K562 (cell line): ENCODE results near the gene ZBTB22. TPM values are rescaled to one million over a fixed set of nuclear protein-coding genes. Genes with fewer than 3 reads are reported as not detected.
"Not testable (repeated sequence)": the region's sequence is repeated elsewhere in the genome, so short reads cannot be mapped to it uniquely, and the experiment has no call there.

Experiments
- ARID1B ChIP-seq: fragments of 450-650 bp; IDR thresholded peaks from 2 replicates; pipeline ENCODE4 v1.6.1; 2016; ENCODE audit warnings: antibody characterized with exemption, mild to moderate bottlenecking, inconsistent platforms
- DPF2 ChIP-seq: fragments of 450-650 bp; IDR thresholded peaks from 2 replicates; pipeline ENCODE4 v1.6.1; 2016
- ID3 ChIP-seq, 2 experiments: fragments of 250-450 bp in 1 of 2; fragments of 450-650 bp in 1 of 2; sonication (Bioruptor Pico) in 1 of 2; IDR thresholded peaks; 2 replicates each; pipeline versions ENCODE4 v1.6.1 to v1.8.0; 2016 to 2021; ENCODE audit warnings: mild to moderate bottlenecking in 2 of 2, moderate library complexity in 2 of 2, missing compliant biosample characterization in 1 of 2, missing genetic modification characterization in 1 of 2
- MGA ChIP-seq: fragments of 450-650 bp; IDR thresholded peaks from 2 replicates; pipeline ENCODE4 v1.6.1; 2016; ENCODE audit warnings: mild to moderate bottlenecking, moderate library complexity
- POLR2B ChIP-seq: fragments of 450-650 bp; IDR thresholded peaks from 2 replicates; pipeline ENCODE4 v1.6.1; 2018; ENCODE audit warnings: low read depth; ENCODE audit not compliant: partially characterized antibody
- THRB ChIP-seq: fragments of 450-650 bp; formaldehyde crosslinking; conservative IDR thresholded peaks from 2 replicates; pipeline ENCODE4 v1.4.0; 2022; ENCODE audit warnings: mild to moderate bottlenecking, missing genetic modification characterization
- ZBTB2 ChIP-seq: fragments of 450-650 bp; IDR thresholded peaks from 2 replicates; pipeline ENCODE4 v1.6.1; 2016; ENCODE audit warnings: antibody characterized with exemption
- polyA plus RNA-seq, 8 experiments: library from polyadenylated mRNA; depleted of rRNA in 4 of 8; stranded (reverse) in 5 of 8; unstranded in 3 of 8; fragments of >200 nt; fragmentation: Nextera tagmentation in 2 of 8; fragmentation: Illumina TruSeq in 1 of 8; extraction: Ambion mirVana in 2 of 8; extraction: Trizol in 1 of 8; gene quantifications; 2 replicates each; pipeline versions ENCODE4 v1.2.1 to v1.2.3, GENCODE V29; 2011 to 2014; ENCODE audit warnings: inconsistent platforms in 1 of 8, missing spikeins in 1 of 8
- total RNA-seq, 7 experiments: library from RNA; depleted of rRNA in 6 of 7; stranded (reverse); fragments of >200 nt in 6 of 7; fragmentation: Illumina TruSeq in 2 of 7; extraction: Trizol in 2 of 7; gene quantifications; 2 replicates each; pipeline versions ENCODE4 v1.2.1 to v1.2.3, GENCODE V29; 2011 to 2021; ENCODE audit warnings: low replicate concordance in 1 of 7

ZBTB22 gene
- total and polyA plus RNA-seq, 9 of the 15 experiments (the other 6 are each of a cell fraction or from before 2014, with no cell fraction given): 0.21 to 11.9 (median 7.1) TPM

GRCh38 chr6:33364475-33365205 is 47.1 kb upstream of the ZBTB22 start (continued):
- TF ChIP-seq THRB (CRISPR knock-in tag) (0 out of 2 replicates have a peak, but pooled peaks have one; percentile 26), ID3 (tag; IDR thresholded peaks at IDR 0.05) (0 out of 2 replicates have a peak, but pooled peaks have one; percentile 55), ARID1B (peak; percentile 36; the same call in 1 of the 2 replicates), MGA (peak; percentile 60), POLR2B (peak; percentile 52), DPF2 (peak; percentile 66), ZBTB2 (0 out of 2 replicates have a peak, but pooled peaks have one; percentile 8)
- TF ChIP-seq ID3 (CRISPR knock-in tag; IDR thresholded peaks at IDR 0.05): not testable (repeated sequence)
